Measurements from ENCODE around the gene TMTC2. TPM values are rescaled to one million over a fixed set of nuclear protein-coding genes. Genes with fewer than 3 reads are reported as not detected.

TMTC2 gene
- total and polyA plus RNA-seq, 12 donors, result 1.6 to 4.4 (median 2.7) TPM

DNA sequence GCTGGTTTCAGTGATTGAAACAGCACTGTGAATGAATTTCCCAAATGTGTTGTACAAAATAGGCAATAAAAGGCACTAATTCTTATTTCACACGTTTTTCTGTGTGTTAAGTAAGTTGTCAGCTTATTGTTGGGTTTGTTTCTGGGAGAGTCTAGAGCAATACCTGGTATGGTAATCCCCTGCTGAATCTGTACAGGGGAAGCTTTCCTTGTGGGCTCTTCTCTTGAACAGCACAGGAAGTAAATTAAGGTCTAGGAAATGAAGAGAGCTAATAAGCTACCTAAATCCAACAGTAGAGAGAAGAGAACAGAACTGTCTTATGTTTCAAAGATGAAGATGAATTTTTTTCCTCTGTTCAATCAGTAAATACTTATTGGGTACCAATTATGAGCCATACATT lies 406.7 kb downstream of the TMTC2 start:
- 32 to 70% (median 48%) methylated on average over 1 of the region's 1 CpG for WGBS, 4 donors
- H3K9me3 ChIP-seq (replicated peaks in 1 of 3), result no peaks in the 10 kb centered on the region
- no peak overlapping the region for H3K4me3 ChIP-seq
- no peak for TF ChIP-seq POLR2A (IDR thresholded peaks at IDR 0.05)
- TF ChIP-seq, protein P1, sequence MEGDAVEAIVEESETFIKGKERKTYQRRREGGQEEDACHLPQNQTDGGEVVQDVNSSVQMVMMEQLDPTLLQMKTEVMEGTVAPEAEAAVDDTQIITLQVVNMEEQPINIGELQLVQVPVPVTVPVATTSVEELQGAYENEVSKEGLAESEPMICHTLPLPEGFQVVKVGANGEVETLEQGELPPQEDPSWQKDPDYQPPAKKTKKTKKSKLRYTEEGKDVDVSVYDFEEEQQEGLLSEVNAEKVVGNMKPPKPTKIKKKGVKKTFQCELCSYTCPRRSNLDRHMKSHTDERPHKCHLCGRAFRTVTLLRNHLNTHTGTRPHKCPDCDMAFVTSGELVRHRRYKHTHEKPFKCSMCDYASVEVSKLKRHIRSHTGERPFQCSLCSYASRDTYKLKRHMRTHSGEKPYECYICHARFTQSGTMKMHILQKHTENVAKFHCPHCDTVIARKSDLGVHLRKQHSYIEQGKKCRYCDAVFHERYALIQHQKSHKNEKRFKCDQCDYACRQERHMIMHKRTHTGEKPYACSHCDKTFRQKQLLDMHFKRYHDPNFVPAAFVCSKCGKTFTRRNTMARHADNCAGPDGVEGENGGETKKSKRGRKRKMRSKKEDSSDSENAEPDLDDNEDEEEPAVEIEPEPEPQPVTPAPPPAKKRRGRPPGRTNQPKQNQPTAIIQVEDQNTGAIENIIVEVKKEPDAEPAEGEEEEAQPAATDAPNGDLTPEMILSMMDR (IDR thresholded peaks at IDR 0.05), result no peak
- no peaks in the 10 kb centered on the region for H3K27me3 ChIP-seq
- no peaks in the 10 kb centered on the region for H3K4me1 ChIP-seq (replicated peaks in 1 of 2)
- H3K36me3 ChIP-seq (replicated peaks in 1 of 2), result no peaks in the 10 kb centered on the region
- no peak overlapping the region for H3K27ac ChIP-seq
- intact Hi-C loops (cut with DNase I), result no loop called here
- no peak for DNase-seq

DNA sequence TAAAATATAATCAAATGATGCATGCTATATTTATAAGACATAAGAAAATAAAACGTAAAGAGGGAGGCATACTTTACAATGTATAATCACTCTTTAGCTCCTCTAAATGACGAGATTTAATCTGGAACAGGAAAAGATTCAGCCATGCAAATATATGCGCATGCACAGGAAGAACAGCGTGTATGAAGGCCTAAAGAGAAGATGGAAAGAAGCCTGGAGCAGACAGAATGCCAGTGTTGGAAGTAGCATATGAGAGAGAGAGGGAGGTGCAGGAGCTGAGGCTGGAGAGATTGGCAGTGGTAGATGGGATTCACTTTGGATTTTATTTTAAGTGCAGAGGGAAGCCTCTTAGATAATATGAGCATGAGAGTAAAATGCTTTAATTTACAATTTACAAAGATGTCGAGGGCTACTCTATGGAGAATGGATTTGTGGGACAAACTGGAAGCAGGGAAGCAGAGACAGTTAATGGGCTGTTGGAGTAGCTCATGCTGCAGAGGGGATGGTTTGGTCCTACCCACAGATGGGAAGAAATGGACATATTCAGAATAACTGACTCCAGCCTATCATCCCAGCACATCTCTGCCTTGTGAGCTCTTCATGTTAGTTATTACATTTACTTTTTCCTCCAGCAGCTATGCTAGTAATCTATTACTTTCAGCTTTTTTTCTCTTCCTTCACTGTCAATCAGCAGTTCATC lies 411.1 kb downstream of the TMTC2 start:
- no peak for TF ChIP-seq POLR2A (IDR thresholded peaks at IDR 0.05)
- TF ChIP-seq, protein P1 (IDR thresholded peaks at IDR 0.05), result no peak
- DNase-seq, result no peak
- intact Hi-C loops (cut with DNase I), result no loop called here
- no peak overlapping the region for H3K27ac ChIP-seq
- WGBS, 4 donors, result 88 to 94% (median 90%) methylated on average over 5 of the region's 5 CpGs
- H3K4me1 ChIP-seq (replicated peaks in 1 of 2), result no peaks in the 10 kb centered on the region
- H3K4me3 ChIP-seq, result no peak overlapping the region
- H3K36me3 ChIP-seq (replicated peaks in 1 of 2), result no peaks in the 10 kb centered on the region
- H3K27me3 ChIP-seq, result no peaks in the 10 kb centered on the region
- H3K9me3 ChIP-seq (replicated peaks in 1 of 3), result no peaks in the 10 kb centered on the region

DNA sequence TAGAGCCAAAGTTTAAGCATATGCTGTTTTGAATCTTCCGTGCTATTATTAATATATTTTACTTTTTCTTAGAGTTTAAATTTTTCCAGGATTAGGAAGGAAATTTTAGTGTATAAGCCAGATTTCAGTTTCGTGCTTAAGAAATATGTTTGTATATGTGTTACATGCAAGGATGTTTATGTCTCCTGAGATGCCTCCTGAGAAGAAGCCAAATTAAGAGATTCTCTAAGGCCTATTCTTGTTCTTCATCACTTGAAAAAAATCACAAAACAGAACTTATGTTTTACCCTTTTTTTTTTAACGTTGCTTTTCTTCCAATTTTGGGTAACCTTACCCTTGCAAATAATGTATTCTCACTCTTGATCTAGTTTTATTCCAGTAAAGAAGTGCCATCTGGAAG lies 412.7 kb downstream of the TMTC2 start:
- no peak overlapping the region for H3K27ac ChIP-seq
- H3K27me3 ChIP-seq, result no peaks in the 10 kb centered on the region
- no peak overlapping the region for H3K4me3 ChIP-seq
- no peaks in the 10 kb centered on the region for H3K36me3 ChIP-seq (replicated peaks in 1 of 2)
- WGBS, 4 donors, result 81 to 90% (median 87%) methylated on average over 3 of the region's 3 CpGs
- intact Hi-C loops (cut with DNase I), result no loop called here
- no peaks in the 10 kb centered on the region for H3K4me1 ChIP-seq (replicated peaks in 1 of 2)
- no peaks in the 10 kb centered on the region for H3K9me3 ChIP-seq (replicated peaks in 1 of 3)
- no peak for TF ChIP-seq POLR2A (IDR thresholded peaks at IDR 0.05)
- TF ChIP-seq, protein P1 (IDR thresholded peaks at IDR 0.05), result no peak
- DNase-seq, result no peak

DNA sequence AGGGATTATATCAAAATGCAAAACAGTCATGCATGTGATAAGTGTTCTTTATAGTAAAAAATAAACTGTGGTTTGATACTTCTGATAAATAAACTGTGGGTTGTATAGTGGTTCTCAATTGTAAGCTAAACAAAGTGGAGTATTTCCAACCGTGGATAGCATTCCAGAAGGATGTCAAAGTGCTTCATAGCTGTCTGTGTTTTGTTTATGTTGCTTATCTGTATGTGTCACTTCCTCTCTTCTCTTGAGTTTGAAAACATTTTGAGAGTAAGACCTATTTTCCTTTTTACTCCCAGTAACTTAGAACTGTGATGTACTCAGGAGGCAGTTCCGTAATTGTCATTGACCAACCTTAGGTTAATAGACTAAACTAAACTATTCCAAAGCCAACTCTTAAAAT lies 415.8 kb downstream of the TMTC2 start:
- H3K27me3 ChIP-seq, result no peaks in the 10 kb centered on the region
- TF ChIP-seq, protein P1 (IDR thresholded peaks at IDR 0.05), result no peak
- no peak for TF ChIP-seq POLR2A (IDR thresholded peaks at IDR 0.05)
- no peak overlapping the region for H3K27ac ChIP-seq
- H3K4me1 ChIP-seq (replicated peaks in 1 of 2), result no peaks in the 10 kb centered on the region
- no peak for DNase-seq
- no peak overlapping the region for H3K4me3 ChIP-seq
- no peaks in the 10 kb centered on the region for H3K9me3 ChIP-seq (replicated peaks in 1 of 3)
- WGBS, 4 donors, result 34 to 51% (median 37%) methylated on average over 2 of the region's 2 CpGs
- intact Hi-C loops (cut with DNase I), result no loop called here
- no peaks in the 10 kb centered on the region for H3K36me3 ChIP-seq (replicated peaks in 1 of 2)

Data from adrenal gland (tissue), 12 donors.